ENCODE measurements around the gene SMIM33. TPM values are rescaled to one million over a fixed set of nuclear protein-coding genes. Genes with fewer than 3 reads are reported as not detected.

Gene SMIM33
- total RNA-seq, 4 donors from 2014 or later = not detected

DNA sequence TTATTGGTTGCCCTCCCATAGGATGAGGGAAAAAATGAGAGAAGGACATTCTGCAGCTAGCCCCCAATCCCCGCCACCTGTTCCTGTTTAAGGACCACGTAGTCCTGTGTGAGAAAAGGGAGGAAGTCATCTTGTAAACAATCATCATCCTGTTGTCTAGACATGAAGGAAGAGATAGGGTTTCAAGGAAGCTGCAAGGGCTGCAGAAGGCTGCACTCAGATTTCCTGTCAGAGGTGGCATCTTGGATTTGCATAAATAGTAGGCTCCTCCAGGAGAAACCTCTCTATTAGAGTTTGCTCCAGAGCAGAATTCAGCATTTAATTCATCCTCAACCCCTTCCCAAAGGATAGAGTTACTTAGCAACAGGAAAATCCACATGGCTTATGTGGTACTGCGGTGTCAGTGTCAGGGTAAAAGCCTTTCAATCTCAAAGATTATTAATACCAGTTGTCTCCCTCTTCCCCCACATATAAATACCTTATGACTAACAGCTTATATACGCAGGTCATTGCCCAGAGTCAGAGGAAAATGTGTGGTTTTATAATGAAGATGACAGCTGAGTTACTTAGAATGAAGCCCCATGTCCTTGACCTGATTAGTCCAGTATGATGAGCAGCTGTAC, 26.9 kb upstream of the SMIM33 start:
- Histone ChIP-seq H3K36me3 (no peaks in the 10 kb centered on the region), H3K9me3 (no peaks in the 10 kb centered on the region), H3K4me3 (no peak overlapping the region), H3K27me3 (no peaks in the 10 kb centered on the region), H3K4me1 (peaks cover 6 to 50% (median 29%) of the 10 kb centered on the region in 3 donors), H3K27ac (no peak overlapping the region)
- WGBS, 2 donors = 54% methylated on average over 4 of the region's 4 CpGs
- no peak for DNase-seq
- TF ChIP-seq CTCF (IDR thresholded peaks at IDR 0.05) = no peak
- TF ChIP-seq POLR2A (IDR thresholded peaks at IDR 0.05) = no peak
- intact Hi-C loops (cut with DNase I) = no loop called here

DNA sequence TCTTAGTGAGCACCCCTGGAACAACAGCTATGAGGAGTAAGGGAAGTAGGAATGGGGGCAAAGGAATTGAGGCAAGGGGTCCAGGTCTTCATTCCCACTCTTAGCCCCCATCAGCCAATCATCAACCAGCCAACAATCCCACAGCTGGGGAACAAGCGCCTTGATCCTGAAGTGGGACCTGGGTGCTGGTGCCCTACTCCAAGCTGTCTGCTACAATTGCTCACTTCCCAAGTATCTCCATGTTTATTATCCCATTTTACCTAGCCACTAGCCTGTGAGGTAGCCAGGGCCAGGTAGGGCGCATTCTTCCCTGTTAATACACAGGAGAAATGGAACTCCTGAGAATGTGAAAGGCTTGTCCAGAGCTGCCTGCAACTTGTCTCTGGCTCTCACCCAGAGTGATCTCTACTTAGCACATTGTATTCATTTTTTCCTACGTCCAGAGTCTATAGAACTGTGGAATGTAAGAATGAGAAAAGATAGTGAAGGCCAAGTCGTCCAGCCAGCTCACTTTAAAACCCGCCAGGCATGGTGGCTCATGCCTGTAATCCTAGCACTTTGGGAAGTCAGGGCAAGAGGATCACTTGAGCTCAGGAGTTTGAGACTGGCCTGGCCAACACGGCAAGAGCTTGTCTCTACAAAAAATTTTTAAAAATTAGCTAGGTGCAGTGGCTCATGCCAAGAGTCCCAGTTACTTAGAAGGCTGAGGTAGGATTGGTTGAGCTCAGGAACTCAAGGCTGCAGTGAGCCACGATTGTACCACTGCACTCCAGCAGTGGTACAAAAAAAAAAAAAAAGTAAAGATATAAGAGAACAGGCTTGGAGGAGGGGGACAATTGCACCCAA, 25.3 kb upstream of the SMIM33 start:
- intact Hi-C loops (cut with DNase I) = no loop called here
- Histone ChIP-seq H3K36me3 (no peaks in the 10 kb centered on the region), H3K27ac (peak overlapping the region; percentile 5 to 42 (median 22)), H3K9me3 (no peaks in the 10 kb centered on the region), H3K4me3 (no peak overlapping the region), H3K4me1 (peaks cover 0 to 42% (median 27%) of the 10 kb centered on the region in 3 donors), H3K27me3 (no peaks in the 10 kb centered on the region)
- no peak for DNase-seq
- 29 to 32% methylated on average over 7 of the region's 7 CpGs for WGBS, 2 donors
- TF ChIP-seq POLR2A (IDR thresholded peaks at IDR 0.05) (no peak), CTCF (IDR thresholded peaks at IDR 0.05) (no peak)

- TF ChIP-seq POLR2A (IDR thresholded peaks at IDR 0.05) (no peak), CTCF (IDR thresholded peaks at IDR 0.05) (no peak)
- Histone ChIP-seq H3K27me3 (no peaks in the 10 kb centered on the region), H3K27ac (peak overlapping the region; percentile 17 to 39 (median 34)), H3K9me3 (no peaks in the 10 kb centered on the region), H3K4me3 (no peak overlapping the region), H3K4me1 (peaks cover 0 to 42% (median 27%) of the 10 kb centered on the region in 3 donors), H3K36me3 (no peaks in the 10 kb centered on the region)
- DNase-seq = no peak
- intact Hi-C loops (cut with DNase I) = no loop called here
- 52 to 53% methylated on average over 5 of the region's 5 CpGs for WGBS, 2 donors
Measured at GRCh38 chr5:139446956-139447779, 23.6 kb upstream of the SMIM33 start.

DNA sequence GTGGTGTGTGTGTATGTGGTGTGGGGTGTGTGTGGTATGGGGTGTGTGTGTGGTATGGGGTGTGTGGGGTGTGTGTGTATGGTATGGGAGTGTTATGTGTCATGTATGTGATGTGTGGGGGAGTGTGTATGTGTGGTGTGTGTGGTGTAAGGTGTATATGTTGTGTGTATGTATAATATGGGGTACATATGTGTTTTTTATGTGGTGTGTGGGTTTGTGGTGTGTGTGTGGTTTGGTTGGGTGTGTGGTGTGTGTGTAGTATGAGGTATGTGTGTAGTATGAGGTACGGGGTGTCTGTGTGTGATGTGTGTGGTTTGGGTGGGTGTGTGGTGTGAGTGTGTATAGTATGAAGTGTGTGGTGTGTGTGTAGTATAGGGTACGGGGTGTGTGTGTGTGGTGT, 19.6 kb upstream of the SMIM33 start:
- no peak overlapping the region for H3K4me3 ChIP-seq
- no peaks in the 10 kb centered on the region for H3K9me3 ChIP-seq
- DNase-seq = no peak
- H3K27me3 ChIP-seq = no peaks in the 10 kb centered on the region
- intact Hi-C loops (cut with DNase I) = no loop called here
- H3K4me1 ChIP-seq = peaks cover 0 to 15% (median 14%) of the 10 kb centered on the region in 3 donors
- WGBS, 2 donors = 82 to 96% methylated on average over 2 of the region's 2 CpGs
- H3K27ac ChIP-seq = no peak overlapping the region
- no peaks in the 10 kb centered on the region for H3K36me3 ChIP-seq
- TF ChIP-seq CTCF (IDR thresholded peaks at IDR 0.05) (no peak), POLR2A (IDR thresholded peaks at IDR 0.05) (no peak)
